ACC112 (cell line): ENCODE measurements around the gene ARAP1.

ENCODE experiments used
- H2AFZ ChIP-seq: fragments of 200-600 bp; sonication (generic); one replicate; pipeline ENCODE4 v1.6.0; 2017; ENCODE audit warnings: antibody characterized with exemption, low read length; ENCODE audit not compliant: unreplicated experiment
- H3K27ac ChIP-seq: fragments of 200-600 bp; sonication (generic); 2 replicates; pipeline ENCODE4 v1.5.1; 2014; ENCODE audit warnings: low read depth, mild to moderate bottlenecking, antibody characterized with exemption, low read length, moderate library complexity
- H3K27me3 ChIP-seq: fragments of 200-600 bp; sonication (generic); 2 replicates; pipeline ENCODE4 v1.6.1; 2014; ENCODE audit warnings: mild to moderate bottlenecking, antibody characterized with exemption, low read length, moderate library complexity, mixed read lengths; ENCODE audit not compliant: insufficient read depth
- H3K36me3 ChIP-seq: fragments of 200-600 bp; sonication (generic); 2 replicates; pipeline ENCODE4 v1.6.1; 2016; ENCODE audit warnings: mild to moderate bottlenecking, antibody characterized with exemption, low read length, moderate library complexity, mixed read lengths; ENCODE audit not compliant: insufficient read depth
- H3K4me1 ChIP-seq: fragments of 200-600 bp; sonication (generic); one replicate; pipeline ENCODE4 v1.6.1; 2016; ENCODE audit warnings: low read length, mixed read lengths; ENCODE audit not compliant: insufficient read depth, unreplicated experiment, control insufficient read depth
- H3K4me3 ChIP-seq: fragments of 200-600 bp; sonication (generic); 2 replicates; pipeline ENCODE4 v1.5.1; 2014; ENCODE audit warnings: mild to moderate bottlenecking, low read depth, low read length
- H3K79me2 ChIP-seq: fragments of 200-600 bp; sonication (generic); one replicate; pipeline ENCODE4 v1.6.0; 2016; ENCODE audit warnings: low read length; ENCODE audit not compliant: control insufficient read depth, unreplicated experiment, insufficient read depth

ARAP1 gene

GRCh38 chr11:72711141-72711540 lies 41.1 kb downstream of the ARAP1 start:
- Histone ChIP-seq H3K36me3 (no peaks in the 10 kb centered on the region), H3K27me3 (no peaks in the 10 kb centered on the region), H2AFZ (no peak overlapping the region), H3K4me1 (no peaks in the 10 kb centered on the region), H3K79me2 (peaks cover 5% of the 10 kb centered on the region), H3K27ac (no peak overlapping the region), H3K4me3 (no peak overlapping the region)

GRCh38 chr11:72710278-72710677 lies 41.9 kb downstream of the ARAP1 start:
- no peak overlapping the region for H3K27ac ChIP-seq
- no peaks in the 10 kb centered on the region for H3K4me1 ChIP-seq
- no peak overlapping the region for H2AFZ ChIP-seq
- no peaks in the 10 kb centered on the region for H3K27me3 ChIP-seq
- peaks cover 5% of the 10 kb centered on the region for H3K79me2 ChIP-seq
- no peak overlapping the region for H3K4me3 ChIP-seq
- H3K36me3 ChIP-seq = no peaks in the 10 kb centered on the region

- Histone ChIP-seq H3K36me3 (no peaks in the 10 kb centered on the region; the same call in 1 of the 2 replicates), H3K27me3 (no peaks in the 10 kb centered on the region), H2AFZ (no peak overlapping the region), H3K4me3 (no peak overlapping the region), H3K79me2 (peaks cover 5% of the 10 kb centered on the region), H3K27ac (no peak overlapping the region), H3K4me1 (no peaks in the 10 kb centered on the region)
Measured at GRCh38 chr11:72709478-72710238, 42.5 kb downstream of the ARAP1 start.

GRCh38 chr11:72707032-72707431 lies 45.2 kb downstream of the ARAP1 start:
- Histone ChIP-seq H3K27me3 (no peaks in the 10 kb centered on the region), H2AFZ (no peak overlapping the region), H3K79me2 (no peaks in the 10 kb centered on the region), H3K4me3 (no peak overlapping the region), H3K4me1 (peaks cover 13% of the 10 kb centered on the region), H3K27ac (no peak overlapping the region), H3K36me3 (no peaks in the 10 kb centered on the region; the same call in 1 of the 2 replicates)

- H3K4me1 ChIP-seq = peaks cover 13% of the 10 kb centered on the region
- no peaks in the 10 kb centered on the region for H3K79me2 ChIP-seq
- H3K4me3 ChIP-seq = no peak overlapping the region
- H3K27me3 ChIP-seq = no peaks in the 10 kb centered on the region
- H3K27ac ChIP-seq = no peak overlapping the region
- no peaks in the 10 kb centered on the region; the same call in 1 of the 2 replicates for H3K36me3 ChIP-seq
- H2AFZ ChIP-seq = no peak overlapping the region
Measured at GRCh38 chr11:72706579-72706978, 45.6 kb downstream of the ARAP1 start.

- H3K4me3 ChIP-seq = no peak overlapping the region
- no peak overlapping the region for H3K27ac ChIP-seq
- H3K4me1 ChIP-seq = peaks cover 13% of the 10 kb centered on the region
- no peaks in the 10 kb centered on the region for H3K27me3 ChIP-seq
- H2AFZ ChIP-seq = no peak overlapping the region
- H3K79me2 ChIP-seq = no peaks in the 10 kb centered on the region
- peaks cover 4% of the 10 kb centered on the region; the same call in 1 of the 2 replicates for H3K36me3 ChIP-seq
Measured at GRCh38 chr11:72705442-72706365, 46.5 kb downstream of the ARAP1 start.

- no peak overlapping the region for H3K27ac ChIP-seq
- H3K27me3 ChIP-seq = no peaks in the 10 kb centered on the region
- no peak overlapping the region for H2AFZ ChIP-seq
- peaks cover 18% of the 10 kb centered on the region for H3K4me1 ChIP-seq
- H3K4me3 ChIP-seq = no peak overlapping the region
- no peaks in the 10 kb centered on the region for H3K79me2 ChIP-seq
- H3K36me3 ChIP-seq = peaks cover 4% of the 10 kb centered on the region; the same call in 1 of the 2 replicates
Measured at GRCh38 chr11:72704783-72705265, 47.4 kb downstream of the ARAP1 start.

GRCh38 chr11:72704028-72704782 lies 48.0 kb downstream of the ARAP1 start:
- H2AFZ ChIP-seq = no peak overlapping the region
- H3K79me2 ChIP-seq = no peaks in the 10 kb centered on the region
- peaks cover 4% of the 10 kb centered on the region; the same call in 1 of the 2 replicates for H3K36me3 ChIP-seq
- no peaks in the 10 kb centered on the region for H3K27me3 ChIP-seq
- no peak overlapping the region for H3K4me3 ChIP-seq
- H3K4me1 ChIP-seq = peaks cover 18% of the 10 kb centered on the region
- H3K27ac ChIP-seq = no peak overlapping the region

GRCh38 chr11:72703267-72704008 lies 48.8 kb downstream of the ARAP1 start:
- Histone ChIP-seq H3K36me3 (peaks cover 4% of the 10 kb centered on the region; the same call in 1 of the 2 replicates), H2AFZ (no peak overlapping the region), H3K79me2 (no peaks in the 10 kb centered on the region), H3K4me1 (peaks cover 18% of the 10 kb centered on the region), H3K4me3 (no peak overlapping the region), H3K27ac (no peak overlapping the region), H3K27me3 (no peaks in the 10 kb centered on the region)
